ENCODE data around the gene ATP2B2. TPM values are rescaled to one million over a fixed set of nuclear protein-coding genes. Genes with fewer than 3 reads are reported as not detected.

Gene ATP2B2
- total and polyA plus RNA-seq, 2 donors (not counting 1 experiment from before 2014, with no cell fraction given): not detected

DNA sequence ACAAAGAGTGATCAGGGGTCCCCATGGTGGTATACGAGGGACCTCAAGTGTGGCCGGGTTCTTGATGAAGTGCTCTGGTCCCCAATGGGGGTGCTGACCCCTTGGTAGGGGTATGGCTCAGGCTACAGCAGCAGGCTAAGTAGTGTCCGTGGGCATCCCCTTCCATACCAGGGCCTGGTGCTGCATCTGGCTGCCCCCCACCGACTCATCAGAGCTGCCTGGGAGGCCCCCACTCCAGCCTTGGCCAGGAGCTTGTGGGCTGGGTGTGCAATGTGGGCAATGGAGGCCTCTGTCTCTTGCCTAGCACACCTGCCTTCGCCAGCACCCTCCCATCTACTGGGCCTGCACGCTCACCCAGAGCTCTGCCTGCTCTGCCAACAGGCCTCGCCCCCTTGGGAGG is 125.4 kb downstream of the ATP2B2 start:
- Histone ChIP-seq H3K27me3 (replicated peaks in 1 of 4; ENCODE audit: control extremely low read depth in 1 of 4, control insufficient read depth in 3 of 4, insufficient read depth in 4 of 4, low read length in 3 of 4) (no peaks in the 10 kb centered on the region), H3K79me2 (ENCODE audit: control insufficient read depth, insufficient read depth, low read length) (no peaks in the 10 kb centered on the region), H2AFZ (ENCODE audit: insufficient read depth, low read depth, low read length, poor library complexity, severe bottlenecking) (no peak overlapping the region), H3K27ac (ENCODE audit: low read length in 2 of 2) (no peak overlapping the region), H3K4me1 (ENCODE audit: control insufficient read depth in 2 of 2, insufficient read depth in 2 of 2, low read length in 2 of 2) (peaks cover 5 to 9% of the 10 kb centered on the region in 2 donors), H3K4me3 (ENCODE audit: control extremely low read depth in 1 of 5, extremely low read depth in 1 of 5, insufficient read depth in 1 of 5, low read depth in 2 of 5, low read length in 4 of 5) (no peak overlapping the region), H3K9me3 (ENCODE audit: control extremely low read depth in 1 of 3, control insufficient read depth in 2 of 3, insufficient read depth in 1 of 3, low read length in 2 of 3) (peaks cover 0 to 8% (median 0%) of the 10 kb centered on the region in 3 donors), H3K36me3 (replicated peaks in 1 of 2; ENCODE audit: control extremely low read depth in 1 of 2, control insufficient read depth in 1 of 2, extremely low read depth in 1 of 2, insufficient read depth in 2 of 2, low read length in 1 of 2) (no peaks in the 10 kb centered on the region), H4K20me1 (ENCODE audit: control insufficient read depth, insufficient read depth, low read length, poor library complexity, severe bottlenecking) (no peaks in the 10 kb centered on the region), H3K4me2 (replicated peaks; ENCODE audit: low read depth, low read length, poor library complexity, severe bottlenecking) (no peak overlapping the region), H3K9ac (ENCODE audit: low read length) (no peak overlapping the region)
- no peak for TF ChIP-seq EZH2 (IDR thresholded peaks at IDR 0.05; ENCODE audit: borderline replicate concordance, insufficient read depth, low read depth, low read length, poor library complexity, severe bottlenecking)
- TF ChIP-seq, protein P1, sequence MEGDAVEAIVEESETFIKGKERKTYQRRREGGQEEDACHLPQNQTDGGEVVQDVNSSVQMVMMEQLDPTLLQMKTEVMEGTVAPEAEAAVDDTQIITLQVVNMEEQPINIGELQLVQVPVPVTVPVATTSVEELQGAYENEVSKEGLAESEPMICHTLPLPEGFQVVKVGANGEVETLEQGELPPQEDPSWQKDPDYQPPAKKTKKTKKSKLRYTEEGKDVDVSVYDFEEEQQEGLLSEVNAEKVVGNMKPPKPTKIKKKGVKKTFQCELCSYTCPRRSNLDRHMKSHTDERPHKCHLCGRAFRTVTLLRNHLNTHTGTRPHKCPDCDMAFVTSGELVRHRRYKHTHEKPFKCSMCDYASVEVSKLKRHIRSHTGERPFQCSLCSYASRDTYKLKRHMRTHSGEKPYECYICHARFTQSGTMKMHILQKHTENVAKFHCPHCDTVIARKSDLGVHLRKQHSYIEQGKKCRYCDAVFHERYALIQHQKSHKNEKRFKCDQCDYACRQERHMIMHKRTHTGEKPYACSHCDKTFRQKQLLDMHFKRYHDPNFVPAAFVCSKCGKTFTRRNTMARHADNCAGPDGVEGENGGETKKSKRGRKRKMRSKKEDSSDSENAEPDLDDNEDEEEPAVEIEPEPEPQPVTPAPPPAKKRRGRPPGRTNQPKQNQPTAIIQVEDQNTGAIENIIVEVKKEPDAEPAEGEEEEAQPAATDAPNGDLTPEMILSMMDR (IDR thresholded peaks at IDR 0.05): no peak
- no peaks in the 10 kb centered on the region for H3K9me3 Mint-ChIP-seq (ENCODE audit: insufficient read depth)
- H3K27me3 Mint-ChIP-seq: peaks cover 4% of the 10 kb centered on the region
- ChIA-PET POLR2A (no interaction called here), CTCF (no interaction called here)
- no peak overlapping the region for H3K27ac Mint-ChIP-seq
- peaks cover 10% of the 10 kb centered on the region for H3K4me1 Mint-ChIP-seq
- no peak for ATAC-seq (ENCODE audit: low read depth)
- DNase-seq: no peak
- H3K4me3 Mint-ChIP-seq: no peak overlapping the region
- WGBS (ENCODE audit: insufficient coverage): 84% methylated on average over 4 of the region's 7 CpGs
- intact Hi-C loops (cut with micrococcal nuclease): no loop called here

- H4K20me1 ChIP-seq (ENCODE audit: control insufficient read depth, insufficient read depth, low read length, poor library complexity, severe bottlenecking): no peaks in the 10 kb centered on the region
- H2AFZ ChIP-seq (ENCODE audit: insufficient read depth, low read depth, low read length, poor library complexity, severe bottlenecking): no peak overlapping the region
- peaks cover 0 to 5% (median 0%) of the 10 kb centered on the region in 3 donors for H3K9me3 ChIP-seq (ENCODE audit: control extremely low read depth in 1 of 3, control insufficient read depth in 2 of 3, insufficient read depth in 1 of 3, low read length in 2 of 3)
- Mint-ChIP-seq H3K9me3 (ENCODE audit: insufficient read depth) (no peaks in the 10 kb centered on the region), H3K27ac (no peak overlapping the region), H3K4me3 (no peak overlapping the region), H3K4me1 (peaks cover 10% of the 10 kb centered on the region), H3K27me3 (peaks cover 4% of the 10 kb centered on the region)
- ChIA-PET CTCF (no interaction called here), POLR2A (no interaction called here)
- 95% methylated on average over 11 of the region's 15 CpGs for WGBS (ENCODE audit: insufficient coverage)
- no peak overlapping the region for H3K9ac ChIP-seq (ENCODE audit: low read length)
- no peak overlapping the region for H3K27ac ChIP-seq (ENCODE audit: low read length in 2 of 2)
- no peak overlapping the region for H3K4me3 ChIP-seq (ENCODE audit: control extremely low read depth in 1 of 5, extremely low read depth in 1 of 5, insufficient read depth in 1 of 5, low read depth in 2 of 5, low read length in 4 of 5)
- intact Hi-C loops (cut with micrococcal nuclease): no loop called here
- H3K4me1 ChIP-seq (ENCODE audit: control insufficient read depth in 2 of 2, insufficient read depth in 2 of 2, low read length in 2 of 2): peaks cover 5 to 9% of the 10 kb centered on the region in 2 donors
- H3K27me3 ChIP-seq (replicated peaks in 1 of 4; ENCODE audit: control extremely low read depth in 1 of 4, control insufficient read depth in 3 of 4, insufficient read depth in 4 of 4, low read length in 3 of 4): no peaks in the 10 kb centered on the region
- no peaks in the 10 kb centered on the region for H3K36me3 ChIP-seq (replicated peaks in 1 of 2; ENCODE audit: control extremely low read depth in 1 of 2, control insufficient read depth in 1 of 2, extremely low read depth in 1 of 2, insufficient read depth in 2 of 2, low read length in 1 of 2)
- DNase-seq (no peak), ATAC-seq (ENCODE audit: low read depth) (no peak)
- no peaks in the 10 kb centered on the region for H3K79me2 ChIP-seq (ENCODE audit: control insufficient read depth, insufficient read depth, low read length)
- no peak for TF ChIP-seq EZH2 (IDR thresholded peaks at IDR 0.05; ENCODE audit: borderline replicate concordance, insufficient read depth, low read depth, low read length, poor library complexity, severe bottlenecking)
- TF ChIP-seq, protein P1 (IDR thresholded peaks at IDR 0.05): no peak
- no peak overlapping the region for H3K4me2 ChIP-seq (replicated peaks; ENCODE audit: low read depth, low read length, poor library complexity, severe bottlenecking)
These were observed 126.2 kb downstream of the ATP2B2 start for GRCh38 chr3:10379161-10379560.

Data from B cell (primary cell).